CD4-positive, alpha-beta T cell treated with Interleukin-1 beta for 1 hour (primary cell): ENCODE results near the gene ZNF493.

Experiments used
- DNase-seq, 2 donors: peaks; one replicate each; pipeline ENCODE4 v3.0.0-alpha.2; 2020 to 2022

Gene ZNF493

DNA sequence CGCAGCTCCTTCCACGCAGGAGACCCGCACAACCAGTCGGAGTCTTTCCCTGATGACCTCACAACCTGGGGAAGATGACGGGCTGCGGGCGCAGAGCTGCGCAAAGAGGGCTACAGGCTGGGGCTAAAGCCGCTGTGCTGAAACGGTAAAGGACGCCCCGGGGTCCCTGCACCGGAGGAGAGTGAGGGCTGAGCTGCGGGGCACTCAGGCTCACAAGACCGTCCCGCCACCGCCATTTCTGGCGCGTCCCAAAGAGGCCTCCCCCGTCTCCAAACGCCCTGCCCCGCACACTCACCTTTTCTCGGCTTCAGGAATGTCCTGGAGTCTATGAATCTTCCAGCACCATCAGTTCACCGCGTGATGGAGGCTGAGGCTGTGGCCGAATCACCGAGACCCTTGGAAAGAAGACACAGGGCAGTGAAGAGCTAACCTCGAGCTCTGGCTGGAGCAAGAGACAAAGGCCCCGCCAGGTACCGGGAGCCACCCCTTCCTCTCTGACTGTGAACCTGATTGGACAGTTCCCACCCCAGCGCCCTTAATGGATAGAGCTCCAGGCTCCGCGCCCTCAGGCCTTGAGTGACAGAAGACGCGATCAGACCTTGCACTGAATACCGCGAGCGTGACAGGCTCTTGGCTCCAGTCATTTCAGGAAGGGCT lies 66.6 kb downstream of the ZNF493 start:
- DNase-seq = peak; percentile 31 to 38

DNA sequence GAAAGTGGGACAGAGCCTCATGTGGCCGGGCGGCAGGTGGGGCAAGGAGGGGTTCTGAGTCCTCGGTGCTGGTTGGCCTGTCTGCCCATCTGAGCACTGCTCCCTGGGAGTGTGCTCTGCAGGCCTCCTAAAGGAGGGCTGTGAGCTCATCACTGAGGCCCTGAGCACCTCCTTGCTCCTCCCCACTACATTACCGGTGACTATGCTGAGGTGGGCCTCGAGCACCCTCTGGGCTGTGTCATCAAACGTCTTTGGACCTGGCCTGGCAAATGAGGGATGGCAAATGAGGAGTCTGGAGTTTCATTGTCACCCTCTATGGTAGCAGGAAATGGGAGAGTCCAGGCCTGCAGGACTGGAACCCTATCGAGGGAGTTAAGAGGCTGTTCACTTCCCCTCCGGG lies 69.7 kb downstream of the ZNF493 start:
- no peak for DNase-seq

DNA sequence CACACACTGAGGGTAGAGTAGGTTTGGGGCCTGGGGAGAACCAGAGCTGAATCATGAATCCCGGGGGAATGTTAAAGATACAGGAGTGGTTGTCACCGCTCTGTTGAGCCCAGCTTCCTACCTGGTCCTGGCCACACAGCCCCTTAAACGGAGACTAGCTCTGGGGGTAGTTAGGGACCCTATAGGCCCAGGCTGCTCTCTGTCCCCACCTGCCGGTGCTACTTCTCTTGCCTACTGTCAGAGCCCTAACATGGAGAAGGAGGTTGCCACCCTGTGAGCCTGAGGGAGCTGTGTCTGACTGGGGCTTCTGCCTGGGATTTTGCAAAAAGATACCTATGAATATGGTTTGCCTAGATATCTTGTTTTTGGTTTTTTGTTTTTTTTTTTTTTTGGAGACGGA lies 71.9 kb downstream of the ZNF493 start:
- no peak for DNase-seq

DNA sequence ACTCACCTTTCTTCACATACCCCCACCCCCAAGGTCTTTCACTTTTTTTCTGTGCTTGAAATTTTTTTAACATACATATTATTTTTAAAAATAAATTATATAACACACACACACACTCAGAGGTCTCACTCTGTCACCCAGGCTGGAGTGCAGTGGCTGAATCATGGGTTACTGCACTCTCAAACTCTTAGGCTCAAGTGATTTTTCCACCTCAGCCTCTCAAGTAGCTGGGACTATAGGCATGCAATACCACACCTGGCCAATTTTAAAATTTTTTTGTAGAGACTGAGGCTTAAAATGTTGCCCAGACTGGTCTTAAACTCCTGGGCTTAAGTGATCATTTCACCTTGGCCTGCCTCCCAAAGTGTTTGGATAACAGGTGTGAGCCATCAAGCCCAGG lies 75.6 kb downstream of the ZNF493 start:
- DNase-seq = no peak

DNA sequence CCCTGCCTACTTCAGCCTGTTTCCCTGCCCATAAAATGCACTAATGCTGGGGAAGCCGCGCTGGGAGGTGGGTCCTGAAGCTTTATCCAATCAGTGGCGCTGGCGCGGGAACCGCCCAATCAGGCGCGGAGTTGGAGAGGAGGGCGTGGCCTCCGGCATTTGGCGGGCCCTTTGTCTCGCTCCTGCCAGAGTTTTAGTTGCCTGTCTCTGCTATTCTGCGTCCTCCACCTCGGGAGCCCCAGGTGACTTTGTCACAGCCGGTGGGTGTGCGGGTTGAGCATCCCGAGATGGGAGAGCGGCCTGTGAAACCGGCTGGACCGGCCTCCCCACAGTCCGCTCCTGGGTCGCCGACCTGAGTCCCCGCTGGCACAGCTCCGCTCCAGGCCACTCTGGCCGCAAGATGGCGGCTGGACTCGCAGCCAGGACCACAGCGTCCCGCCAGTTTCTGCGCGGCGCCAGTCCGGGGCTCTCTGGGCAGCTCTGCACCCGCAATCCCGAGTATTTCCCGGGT lies 77.8 kb downstream of the ZNF493 start:
- peak; percentile 68 to 77 for DNase-seq
